Hepatocyte (in vitro differentiated cells): ENCODE measurements around the gene IL17RC.

Source experiments
- EZH2phosphoT487 ChIP-seq: fragments of 200-600 bp; sonication (generic); IDR thresholded peaks from one replicate; pipeline ENCODE4 v1.6.1; 2018; ENCODE audit warnings: antibody characterized with exemption, mild to moderate bottlenecking, low read depth, moderate library complexity; ENCODE audit not compliant: unreplicated experiment, severe bottlenecking
- TF ChIP-seq, protein P1 (sequence below): fragments of 200-600 bp; sonication (generic); IDR thresholded peaks from 2 replicates; pipeline ENCODE4 v1.5.1; 2016; ENCODE audit warnings: antibody characterized with exemption, mild to moderate bottlenecking; ENCODE audit not compliant: poor library complexity

GRCh38 chr3:9883706-9884554, 33.0 kb upstream of the IL17RC start:
- TF ChIP-seq, protein P1, sequence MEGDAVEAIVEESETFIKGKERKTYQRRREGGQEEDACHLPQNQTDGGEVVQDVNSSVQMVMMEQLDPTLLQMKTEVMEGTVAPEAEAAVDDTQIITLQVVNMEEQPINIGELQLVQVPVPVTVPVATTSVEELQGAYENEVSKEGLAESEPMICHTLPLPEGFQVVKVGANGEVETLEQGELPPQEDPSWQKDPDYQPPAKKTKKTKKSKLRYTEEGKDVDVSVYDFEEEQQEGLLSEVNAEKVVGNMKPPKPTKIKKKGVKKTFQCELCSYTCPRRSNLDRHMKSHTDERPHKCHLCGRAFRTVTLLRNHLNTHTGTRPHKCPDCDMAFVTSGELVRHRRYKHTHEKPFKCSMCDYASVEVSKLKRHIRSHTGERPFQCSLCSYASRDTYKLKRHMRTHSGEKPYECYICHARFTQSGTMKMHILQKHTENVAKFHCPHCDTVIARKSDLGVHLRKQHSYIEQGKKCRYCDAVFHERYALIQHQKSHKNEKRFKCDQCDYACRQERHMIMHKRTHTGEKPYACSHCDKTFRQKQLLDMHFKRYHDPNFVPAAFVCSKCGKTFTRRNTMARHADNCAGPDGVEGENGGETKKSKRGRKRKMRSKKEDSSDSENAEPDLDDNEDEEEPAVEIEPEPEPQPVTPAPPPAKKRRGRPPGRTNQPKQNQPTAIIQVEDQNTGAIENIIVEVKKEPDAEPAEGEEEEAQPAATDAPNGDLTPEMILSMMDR, result no peak
- TF ChIP-seq EZH2phosphoT487, result no peak
